Activated CD8-positive, alpha-beta memory T cell treated with anti-CD3 and anti-CD28 coated beads for 4 hours (primary cell): Measurements from ENCODE around the gene TP53BP2.
A peak's percentile ranks its signal among the peaks of the same experiment; 100 is the strongest.
"Not testable (repeated sequence)": the region's sequence is repeated elsewhere in the genome, so short reads cannot be mapped to it uniquely, and the experiment has no call there.

Experiments
- DNase-seq, 2 donors: peaks; one replicate each; pipeline ENCODE4 v3.0.0-alpha.2; 2020; ENCODE audit warnings: low read depth in 2 of 2

The TP53BP2 gene, protein sequence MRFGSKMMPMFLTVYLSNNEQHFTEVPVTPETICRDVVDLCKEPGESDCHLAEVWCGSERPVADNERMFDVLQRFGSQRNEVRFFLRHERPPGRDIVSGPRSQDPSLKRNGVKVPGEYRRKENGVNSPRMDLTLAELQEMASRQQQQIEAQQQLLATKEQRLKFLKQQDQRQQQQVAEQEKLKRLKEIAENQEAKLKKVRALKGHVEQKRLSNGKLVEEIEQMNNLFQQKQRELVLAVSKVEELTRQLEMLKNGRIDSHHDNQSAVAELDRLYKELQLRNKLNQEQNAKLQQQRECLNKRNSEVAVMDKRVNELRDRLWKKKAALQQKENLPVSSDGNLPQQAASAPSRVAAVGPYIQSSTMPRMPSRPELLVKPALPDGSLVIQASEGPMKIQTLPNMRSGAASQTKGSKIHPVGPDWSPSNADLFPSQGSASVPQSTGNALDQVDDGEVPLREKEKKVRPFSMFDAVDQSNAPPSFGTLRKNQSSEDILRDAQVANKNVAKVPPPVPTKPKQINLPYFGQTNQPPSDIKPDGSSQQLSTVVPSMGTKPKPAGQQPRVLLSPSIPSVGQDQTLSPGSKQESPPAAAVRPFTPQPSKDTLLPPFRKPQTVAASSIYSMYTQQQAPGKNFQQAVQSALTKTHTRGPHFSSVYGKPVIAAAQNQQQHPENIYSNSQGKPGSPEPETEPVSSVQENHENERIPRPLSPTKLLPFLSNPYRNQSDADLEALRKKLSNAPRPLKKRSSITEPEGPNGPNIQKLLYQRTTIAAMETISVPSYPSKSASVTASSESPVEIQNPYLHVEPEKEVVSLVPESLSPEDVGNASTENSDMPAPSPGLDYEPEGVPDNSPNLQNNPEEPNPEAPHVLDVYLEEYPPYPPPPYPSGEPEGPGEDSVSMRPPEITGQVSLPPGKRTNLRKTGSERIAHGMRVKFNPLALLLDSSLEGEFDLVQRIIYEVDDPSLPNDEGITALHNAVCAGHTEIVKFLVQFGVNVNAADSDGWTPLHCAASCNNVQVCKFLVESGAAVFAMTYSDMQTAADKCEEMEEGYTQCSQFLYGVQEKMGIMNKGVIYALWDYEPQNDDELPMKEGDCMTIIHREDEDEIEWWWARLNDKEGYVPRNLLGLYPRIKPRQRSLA

DNA sequence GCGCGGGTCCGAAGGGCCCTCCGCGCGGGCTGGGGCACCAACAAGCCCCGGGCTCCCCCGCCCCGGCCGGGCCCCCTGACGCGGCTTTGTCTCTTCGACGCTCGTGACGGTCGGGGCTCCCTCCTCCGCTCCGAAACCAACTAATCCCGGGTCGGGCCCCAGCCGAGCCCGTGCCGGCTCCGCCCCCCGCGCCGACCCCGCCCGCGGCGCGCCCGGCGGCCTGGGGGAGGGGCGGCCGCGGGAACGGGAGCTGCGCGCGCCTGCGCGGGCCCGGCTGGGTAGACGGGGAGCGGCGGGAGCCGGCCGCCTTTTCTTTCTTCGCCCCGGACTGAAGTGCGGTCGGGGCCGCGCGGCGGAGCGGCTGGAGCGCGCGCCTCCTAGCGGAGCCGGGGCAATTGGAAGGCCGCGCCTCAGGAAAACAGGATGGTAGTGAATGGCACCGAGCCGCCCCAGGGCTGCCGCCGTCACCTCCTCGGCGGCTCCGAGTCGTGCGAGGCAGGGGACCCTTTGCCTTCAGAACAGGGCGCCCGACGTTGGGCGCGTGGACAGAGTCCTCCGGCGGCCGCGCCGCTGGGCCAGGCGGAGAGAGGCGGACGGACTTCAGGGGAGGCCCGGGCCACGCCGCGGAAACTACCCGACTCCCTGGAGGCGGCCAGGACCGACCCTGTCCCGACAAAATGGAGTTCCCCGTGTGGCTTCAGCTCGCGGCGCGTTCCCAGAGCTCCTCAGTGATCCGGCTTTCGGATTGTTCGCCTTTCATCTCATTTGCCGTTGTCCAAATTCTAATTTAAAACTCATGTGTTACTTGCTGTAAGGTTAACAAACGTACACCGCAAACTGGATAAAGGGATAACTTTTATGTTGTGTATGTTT lies at the start of gene TP53BP2:
TP53BP2 (minus strand) TSS at position 138 of the 873 bp plus-strand sequence. CDS start 267 bp downstream, outside the sequence.
- DNase-seq = peak; percentile 63 to 71

DNA sequence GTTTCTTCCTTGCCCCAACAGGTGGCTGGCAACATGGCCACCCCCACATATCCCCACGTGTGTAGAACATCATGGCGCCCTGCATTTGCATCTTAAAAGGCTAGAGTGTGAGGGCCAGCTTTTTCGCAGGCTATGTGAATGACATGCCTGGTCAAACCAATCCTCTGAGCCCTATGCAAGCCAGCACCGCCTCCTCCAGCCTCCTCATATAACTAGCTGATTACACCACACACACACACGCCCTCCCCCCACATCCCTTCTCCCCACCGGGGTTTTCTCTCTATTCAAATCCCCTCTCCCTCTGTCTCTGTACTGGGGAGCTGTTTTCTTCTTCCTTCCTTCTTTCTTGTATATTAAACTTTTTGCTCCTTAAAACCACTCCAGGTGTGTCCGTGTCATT lies 44.7 kb upstream of the TP53BP2 start:
- DNase-seq = not testable (repeated sequence)

DNA sequence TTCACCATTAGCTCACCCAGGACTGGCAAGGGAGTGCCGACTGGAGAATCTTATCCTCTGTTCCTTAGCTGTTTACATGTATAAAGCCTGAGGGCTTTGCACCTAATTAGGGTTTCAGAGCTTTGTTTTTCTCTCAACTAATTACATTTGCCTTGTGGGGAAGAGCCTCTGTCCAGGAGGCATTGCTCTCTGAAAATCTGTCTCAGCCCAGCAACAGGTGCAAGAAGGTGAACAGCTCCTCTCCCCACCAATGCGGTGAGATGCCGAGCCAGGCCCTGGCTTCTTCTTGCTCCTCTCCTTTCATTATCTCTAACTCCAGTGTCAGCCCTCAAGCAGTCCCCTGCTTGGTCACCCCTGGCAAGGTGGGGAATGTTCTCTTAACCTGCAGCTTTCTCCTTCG lies 43.6 kb upstream of the TP53BP2 start:
- not testable (repeated sequence) for DNase-seq

DNA sequence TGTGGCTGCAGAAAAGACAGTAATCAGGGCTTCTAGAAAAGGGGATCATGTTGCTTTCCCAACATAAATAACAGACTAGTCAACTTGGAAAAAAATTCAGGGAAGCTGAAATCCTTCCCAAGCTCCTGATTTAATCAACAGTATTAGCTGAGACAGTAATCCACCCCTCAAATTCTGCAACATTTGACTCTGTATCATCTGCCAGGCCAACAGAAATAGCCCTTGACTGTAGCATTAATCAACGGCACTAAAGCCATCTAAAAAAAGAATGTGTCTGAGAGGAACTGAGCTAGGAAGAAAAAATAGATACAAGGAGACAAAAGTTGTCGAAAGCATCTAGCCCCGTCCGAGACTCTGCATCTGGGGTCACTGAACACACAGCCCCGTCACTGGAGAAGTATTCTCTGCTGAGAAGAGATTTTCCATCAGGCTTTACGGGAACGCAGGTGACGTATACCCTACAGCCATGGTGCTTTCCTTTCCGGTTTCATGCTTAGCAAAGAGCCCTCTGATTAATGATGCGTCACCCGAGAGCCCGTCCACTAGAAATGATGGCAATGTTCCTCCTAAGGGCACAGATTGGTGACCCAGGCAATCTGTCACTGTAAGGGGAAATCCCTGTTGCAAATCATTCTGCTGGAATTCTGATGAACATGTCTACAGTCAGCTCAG lies 42.1 kb upstream of the TP53BP2 start:
- DNase-seq = no peak

DNA sequence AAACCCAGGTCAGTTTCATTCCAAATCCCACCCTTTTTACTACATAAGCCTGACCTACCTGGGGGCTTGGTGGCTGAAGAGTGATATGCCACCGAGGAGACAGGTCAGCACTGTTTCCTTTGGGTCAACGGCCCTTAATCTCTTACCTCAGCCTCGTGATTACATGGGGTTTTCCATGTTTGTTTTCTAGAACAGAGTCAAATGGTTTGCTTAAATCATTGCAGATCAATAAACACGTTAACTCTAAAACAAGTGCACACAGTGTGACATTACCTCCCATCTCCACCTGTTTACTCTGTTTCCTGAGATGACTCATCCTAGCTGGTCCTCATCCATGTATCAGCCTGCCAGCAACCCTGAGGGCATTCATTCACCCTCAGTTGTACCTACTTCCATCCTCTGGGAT lies 40.8 kb upstream of the TP53BP2 start:
- DNase-seq = no peak

DNA sequence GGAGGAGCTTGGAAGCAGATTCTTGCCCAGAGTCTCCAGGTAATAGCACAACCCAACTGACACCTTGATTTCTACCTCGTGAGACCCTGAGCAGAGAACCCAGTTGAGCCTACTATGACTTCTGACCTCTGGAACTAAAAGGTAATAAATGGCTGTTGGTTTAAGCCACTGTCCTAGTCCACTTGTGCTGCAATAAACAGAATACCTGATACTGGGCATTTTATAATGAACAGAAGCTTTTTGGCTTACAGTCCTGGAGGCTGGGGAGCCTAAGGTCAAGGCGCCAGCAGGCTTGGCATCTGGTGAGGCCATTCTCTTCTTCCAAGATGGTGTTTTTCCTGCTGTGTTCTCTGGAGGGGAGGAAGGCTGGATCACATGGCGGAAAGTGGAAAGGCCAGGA lies 39.9 kb upstream of the TP53BP2 start:
- no peak for DNase-seq

DNA sequence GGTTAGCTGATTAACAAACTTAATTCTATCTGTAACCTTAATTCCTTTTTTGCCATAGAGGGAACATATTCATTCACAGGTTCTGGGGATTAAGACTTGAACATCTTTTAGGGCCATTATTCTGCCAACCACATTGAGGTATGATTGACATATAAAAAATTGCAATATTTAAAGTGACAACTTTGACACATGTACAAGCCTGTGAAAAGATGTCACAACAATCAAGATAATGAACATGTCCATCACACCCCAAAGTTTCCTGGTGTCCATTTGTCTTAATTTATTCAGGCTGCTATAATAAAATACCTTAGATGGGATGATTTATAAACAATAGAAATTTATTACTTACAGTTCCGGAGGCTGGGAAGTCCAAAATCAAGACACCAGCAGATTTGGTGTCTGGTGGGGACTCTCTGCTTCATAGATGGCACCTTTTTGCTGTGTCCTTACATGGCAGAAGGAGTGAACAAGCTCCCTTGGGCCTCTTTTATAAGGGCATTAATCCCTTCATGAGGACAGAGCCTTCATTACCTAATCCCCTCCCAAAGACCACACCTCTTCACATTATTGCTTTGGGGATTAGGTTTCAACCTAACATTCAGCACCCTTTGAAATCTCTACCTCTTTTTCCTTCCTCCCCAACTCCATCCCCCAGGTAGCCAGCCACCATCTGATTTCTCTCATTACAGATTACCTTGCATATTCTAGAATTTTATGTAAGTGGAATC lies 33.0 kb upstream of the TP53BP2 start:
- DNase-seq = no peak

DNA sequence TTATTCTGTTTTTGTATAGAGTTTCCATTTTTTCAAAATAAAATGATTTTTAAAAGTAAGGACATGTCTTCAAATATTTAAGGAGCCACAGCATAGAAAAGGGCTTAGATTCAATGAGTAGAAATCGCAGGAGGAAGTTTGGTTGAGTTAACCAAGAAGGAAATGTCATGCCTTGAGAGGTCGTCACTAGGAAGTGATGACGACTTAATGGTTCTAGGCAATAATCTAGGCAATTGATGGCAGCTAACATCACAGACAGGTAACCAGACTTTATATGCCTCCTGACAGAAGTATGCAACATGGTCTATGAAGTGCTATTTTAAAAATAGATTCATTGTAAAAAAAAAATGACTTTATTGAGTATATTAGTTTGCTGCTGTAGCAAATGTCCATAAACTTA lies 32.1 kb upstream of the TP53BP2 start:
- no peak for DNase-seq

DNA sequence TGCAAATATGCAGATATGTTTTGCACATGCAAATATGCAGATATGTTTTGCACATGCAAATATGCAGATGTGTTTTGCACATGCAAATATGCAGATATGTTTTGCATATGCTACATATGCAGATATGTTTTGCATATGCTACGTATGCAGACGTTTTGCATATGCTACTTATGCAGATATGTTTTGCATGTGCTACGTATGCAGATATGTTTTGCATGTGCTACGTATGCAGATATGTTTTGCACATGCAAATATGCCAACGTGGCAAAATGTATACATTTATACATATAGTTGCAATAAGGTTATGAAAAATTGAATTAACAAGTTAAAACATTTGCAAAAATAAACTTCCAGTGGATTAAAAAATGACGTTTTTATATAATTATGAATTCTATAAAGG lies 30.8 kb upstream of the TP53BP2 start:
- DNase-seq = no peak

DNA sequence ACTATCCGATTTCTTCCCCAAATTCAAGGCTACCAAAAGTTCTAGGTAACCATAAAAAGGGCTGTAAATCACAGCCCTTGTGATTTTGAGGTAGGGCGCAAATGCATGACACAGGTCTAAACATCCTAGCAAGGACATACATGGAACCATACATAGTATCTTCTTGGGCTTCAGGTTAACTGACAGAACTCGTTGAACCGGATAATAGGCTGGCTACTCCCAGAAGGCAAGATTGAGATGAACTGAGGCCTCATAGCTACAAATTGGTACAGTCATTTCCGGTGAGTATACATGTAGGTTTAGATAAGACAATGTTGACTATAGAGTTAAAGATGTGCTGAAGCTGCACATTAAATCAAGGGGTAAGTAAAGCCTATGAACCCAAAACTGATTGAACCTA lies 27.3 kb upstream of the TP53BP2 start:
- no peak for DNase-seq

DNA sequence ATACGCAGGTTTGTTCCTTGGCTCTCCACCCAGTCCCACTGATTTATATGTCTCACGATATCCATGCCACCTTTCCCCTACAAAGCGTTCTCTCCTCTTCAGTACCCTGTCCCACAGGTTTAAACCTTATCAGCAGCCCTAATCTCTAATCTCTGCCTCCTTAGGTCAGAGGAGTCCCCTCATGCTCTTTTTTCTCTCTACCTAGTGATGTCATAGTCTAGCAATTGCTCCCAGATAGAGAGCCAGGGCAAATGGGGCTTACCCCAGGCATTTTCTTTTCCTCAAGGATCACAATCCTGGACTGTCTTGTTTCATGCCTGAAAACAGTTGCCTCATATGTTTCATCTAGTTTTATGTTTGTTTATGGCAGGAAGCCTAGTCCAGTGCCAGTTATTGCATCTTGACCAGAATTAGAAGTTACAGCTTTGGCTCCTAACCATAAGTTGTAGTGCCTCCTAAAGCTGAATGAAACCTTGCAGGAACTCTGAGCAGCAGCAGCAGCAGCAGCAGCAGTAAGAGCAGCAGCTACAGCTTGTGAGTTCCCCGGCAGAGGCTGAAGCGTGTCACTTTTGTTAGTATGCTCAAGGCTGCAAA lies 26.7 kb upstream of the TP53BP2 start:
- no peak for DNase-seq

DNA sequence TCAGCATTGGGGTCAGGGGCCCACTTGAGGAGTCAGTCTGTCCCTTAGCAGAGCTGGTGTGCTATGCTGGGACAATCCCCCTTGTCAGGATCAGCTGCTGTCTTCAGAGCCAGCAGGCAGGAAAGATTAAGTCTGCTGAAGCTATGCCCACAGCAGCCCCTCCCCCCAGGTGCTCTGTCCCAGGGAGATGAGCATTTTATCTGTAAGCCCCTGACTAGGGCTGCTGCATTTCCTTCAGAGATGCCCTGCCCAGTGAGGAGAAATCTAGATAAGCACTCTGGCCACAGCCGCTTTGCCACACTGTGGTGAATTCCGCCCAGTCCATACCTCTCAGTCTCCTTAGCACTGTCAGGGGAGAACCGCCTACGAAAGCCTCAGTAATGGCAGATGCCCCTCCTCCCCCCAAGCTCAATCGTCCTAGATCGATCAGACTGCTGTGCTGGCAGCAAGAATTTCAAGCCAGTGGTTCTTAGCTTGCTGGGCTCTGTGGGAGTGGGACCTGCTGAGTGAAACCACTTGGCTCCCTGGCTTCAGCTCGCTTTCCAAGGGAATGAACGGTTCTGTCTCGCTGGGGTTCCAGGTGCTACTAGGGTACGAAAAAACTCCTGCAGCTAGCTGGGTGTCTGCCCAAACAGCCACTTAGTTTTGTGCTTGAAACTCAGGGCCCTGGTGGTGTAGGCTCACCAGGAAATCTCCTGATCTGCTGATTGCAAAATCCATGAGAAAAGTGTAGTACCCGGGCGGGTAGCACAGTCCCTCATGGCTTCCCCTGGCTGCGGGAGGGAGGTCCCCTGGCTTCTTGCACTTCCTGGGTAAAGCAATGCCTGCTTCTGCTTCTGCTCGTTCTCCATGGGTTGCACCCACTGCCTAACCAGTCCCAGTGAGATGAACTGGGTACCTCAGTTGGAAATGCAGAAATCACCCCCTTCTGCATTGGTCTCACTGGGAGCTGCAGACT lies 25.1 kb upstream of the TP53BP2 start:
- DNase-seq = no peak

DNA sequence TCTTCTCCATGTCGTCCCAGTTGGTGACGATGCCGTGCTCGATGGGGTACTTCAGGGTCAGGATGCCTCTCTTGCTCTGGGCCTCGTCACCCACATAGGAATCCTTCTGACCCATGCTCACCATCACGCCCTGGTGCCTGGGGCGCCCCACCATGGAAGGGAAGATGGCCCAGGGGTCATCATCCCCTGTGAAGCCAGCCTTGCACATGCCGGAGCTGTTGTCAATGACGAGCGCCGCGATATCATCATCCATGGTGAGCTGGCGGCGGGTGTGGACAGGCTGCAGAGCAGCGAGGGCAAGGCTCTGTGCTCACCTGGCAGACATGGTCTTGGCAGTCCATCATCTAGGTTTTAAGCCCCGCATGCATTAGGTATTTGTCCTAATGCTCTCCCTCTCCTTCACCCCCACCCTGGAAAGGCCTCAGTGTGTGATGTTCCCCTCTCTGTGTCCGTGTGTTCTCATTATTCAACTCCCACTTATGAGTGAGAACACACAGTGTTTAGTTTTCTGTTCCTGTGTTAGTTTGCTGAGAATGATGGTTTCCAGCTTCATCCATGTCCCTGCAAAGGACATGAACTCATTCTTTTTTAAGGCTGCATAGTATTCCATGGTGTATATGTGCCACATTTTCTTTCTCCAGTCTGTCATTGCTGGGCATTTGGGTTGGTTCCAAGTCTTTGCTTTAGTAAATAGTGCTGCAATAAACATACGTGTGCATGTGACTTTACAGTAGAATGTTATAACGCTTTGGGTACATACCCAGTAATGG lies 19.0 kb upstream of the TP53BP2 start:
- DNase-seq = not testable (repeated sequence)

DNA sequence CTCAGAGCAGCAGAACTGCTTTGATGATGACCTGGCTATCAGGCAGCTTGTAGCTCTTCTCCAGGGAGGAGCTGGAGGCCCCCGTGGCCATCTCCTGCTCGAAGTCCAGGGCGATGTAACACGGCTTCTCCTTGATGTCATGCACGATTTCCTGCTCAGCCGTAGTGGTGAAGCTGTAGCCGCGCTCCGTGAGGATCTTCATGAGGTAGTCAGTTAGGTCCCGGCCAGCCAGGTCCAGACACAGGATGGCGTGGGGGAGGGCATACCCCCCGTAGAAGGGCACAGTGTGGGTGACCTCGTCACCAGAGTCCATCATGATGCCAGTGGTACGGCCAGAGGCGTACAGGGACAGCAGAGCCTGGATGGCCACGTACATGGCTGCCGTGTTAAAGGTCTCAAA lies 18.3 kb upstream of the TP53BP2 start:
- DNase-seq = no peak

DNA sequence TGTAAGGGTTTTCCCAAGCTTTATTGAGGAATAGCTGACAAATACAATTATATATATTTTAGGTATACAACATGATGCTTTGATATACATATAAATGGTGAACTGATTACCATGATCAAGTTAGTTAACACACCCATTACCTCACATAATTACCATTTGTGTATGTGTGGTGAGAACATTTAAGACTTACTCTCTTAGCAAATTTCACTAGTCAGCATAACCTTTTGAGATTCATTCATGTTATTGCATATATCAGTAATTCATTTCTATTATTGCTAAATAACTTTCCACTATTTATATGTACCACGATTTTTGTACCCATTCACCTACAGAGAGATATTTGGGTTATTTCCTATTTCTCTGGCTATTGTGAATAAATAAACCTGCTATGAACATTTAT lies 16.2 kb upstream of the TP53BP2 start:
- no peak for DNase-seq

DNA sequence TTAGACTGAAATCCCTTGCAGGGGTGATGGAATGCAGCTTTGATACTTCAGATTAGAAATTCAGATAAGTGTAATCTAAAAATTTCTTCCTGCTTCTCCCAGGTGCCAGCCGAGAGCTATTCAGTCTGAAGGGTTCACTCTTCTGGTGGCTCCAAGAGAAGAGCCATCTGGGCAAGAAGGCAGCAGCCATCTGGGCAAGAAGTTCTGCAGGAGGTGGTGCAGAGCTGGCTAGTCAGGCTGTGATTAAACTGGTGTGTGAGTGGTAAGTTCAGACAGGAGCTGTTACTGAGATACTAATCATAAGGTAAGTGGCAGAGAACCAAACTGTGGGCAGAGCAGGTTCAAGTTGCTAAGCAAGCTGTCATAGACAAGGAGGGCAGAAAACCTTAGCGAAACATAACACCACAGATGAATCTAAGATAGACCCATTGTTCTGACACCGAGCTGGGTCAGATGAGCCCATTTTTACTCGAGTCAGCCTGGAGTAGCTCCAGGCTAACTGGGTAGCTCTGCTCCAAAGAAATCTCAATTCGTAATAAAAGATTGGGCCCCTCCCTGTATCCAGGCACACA lies 14.4 kb upstream of the TP53BP2 start:
- DNase-seq = no peak

DNA sequence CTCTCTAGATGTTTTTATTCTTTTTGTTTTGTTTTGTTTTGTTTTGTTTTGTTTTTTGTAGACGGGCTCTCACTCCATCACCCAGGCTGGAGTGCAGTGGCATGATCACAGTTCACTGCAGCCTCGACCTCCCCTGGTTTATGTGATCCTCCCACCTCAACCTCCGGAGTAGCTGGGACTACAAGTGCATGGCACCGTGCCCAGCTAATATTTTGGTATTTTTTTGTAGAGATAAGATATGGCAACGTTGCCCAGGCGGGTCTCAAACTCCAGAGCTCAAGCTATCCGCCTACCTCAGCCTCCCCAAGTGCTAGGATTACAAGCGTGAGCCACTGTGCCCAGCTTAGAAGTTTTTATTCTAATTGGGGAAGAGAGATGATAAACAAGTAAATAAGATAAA lies 13.3 kb upstream of the TP53BP2 start:
- no peak for DNase-seq
